K562 (cell line): ENCODE results near the gene TYRP1.

Source experiments
- CTCF ChIP-seq, 3 experiments: IDR thresholded peaks in 2 of 3; conservative IDR thresholded peaks in 1 of 3; 2 replicates each; pipeline ENCODE4 v1.5.1; 2011 to 2012; ENCODE audit warnings: low read length in 3 of 3, mild to moderate bottlenecking in 3 of 3, control low read depth in 2 of 3, improper control_type of control experiment in 1 of 3, inconsistent platforms in 1 of 3, low read depth in 1 of 3, mixed read lengths in 1 of 3, moderate library complexity in 1 of 3; ENCODE audit not compliant: insufficient read depth in 2 of 3
- EP300 ChIP-seq: IDR thresholded peaks from 2 replicates; pipeline ENCODE4 v1.6.1; 2012; ENCODE audit warnings: low read length, improper control_type of control experiment
- ETS1 ChIP-seq: conservative IDR thresholded peaks from 2 replicates; pipeline ENCODE4 v1.6.1; 2011; ENCODE audit warnings: low read depth, mild to moderate bottlenecking, low read length; ENCODE audit not compliant: control insufficient read depth
- HMGXB4 ChIP-seq: sonication (generic); formaldehyde crosslinking; IDR thresholded peaks from 2 replicates; pipeline ENCODE4 v1.8.1; 2023; ENCODE audit warnings: mild to moderate bottlenecking, missing genetic modification reagents
- POLR2A ChIP-seq: fragments of 450-650 bp; conservative IDR thresholded peaks from 2 replicates; pipeline ENCODE4 v1.6.1; 2016
- POLR2G ChIP-seq: fragments of 200-400 bp; formaldehyde crosslinking; IDR thresholded peaks from 2 replicates; pipeline ENCODE4 v1.6.1; 2017; ENCODE audit warnings: low read depth, mild to moderate bottlenecking, antibody characterized with exemption, low read length, moderate library complexity
- SAFB2 ChIP-seq: fragments of 200-400 bp; formaldehyde crosslinking; IDR thresholded peaks from 2 replicates; pipeline ENCODE4 v1.6.1; 2018; ENCODE audit warnings: borderline replicate concordance, low read length, low read depth, moderate library complexity; ENCODE audit not compliant: severe bottlenecking
- TCF7 ChIP-seq: sonication (generic); IDR thresholded peaks from 2 replicates; pipeline ENCODE4 v1.6.1; 2016; ENCODE audit warnings: antibody characterized with exemption, borderline replicate concordance
- ZNF445 ChIP-seq: fragments of 250-450 bp; sonication (Bioruptor Pico); IDR thresholded peaks from 2 replicates; pipeline ENCODE4 v1.4.0; 2020; ENCODE audit warnings: low read depth, mild to moderate bottlenecking, moderate library complexity
- ZNF707 ChIP-seq: fragments of 250-450 bp; sonication (Bioruptor Pico); conservative IDR thresholded peaks from 2 replicates; pipeline ENCODE4 v1.8.0; 2022; ENCODE audit warnings: inconsistent platforms, mild to moderate bottlenecking, moderate library complexity

GRCh38 chr9:12666813-12667212, 26.4 kb upstream of the TYRP1 start:
- TF ChIP-seq POLR2G, result no peak
- TF ChIP-seq POLR2A, result no peak
- TF ChIP-seq ZNF445, result no peak
- no peak for TF ChIP-seq TCF7
- no peak for TF ChIP-seq SAFB2
- TF ChIP-seq ETS1, result no peak
- TF ChIP-seq ZNF707, result no peak
- TF ChIP-seq CTCF (IDR thresholded peaks at IDR 0.05 in 2 of 3, conservative IDR thresholded peaks at IDR 0.05 in 1 of 3; ENCODE audit: insufficient read depth in 2 of 3, low read depth in 1 of 3, low read length in 3 of 3), result no peak
- no peak for TF ChIP-seq EP300
- TF ChIP-seq HMGXB4 (CRISPR knock-in tag), result no peak
